Mucosa of gallbladder (tissue), 1 donor: ENCODE results near the gene KRT86. TPM values are rescaled to one million over a fixed set of nuclear protein-coding genes. Genes with fewer than 3 reads are reported as not detected.
"Not testable (repeated sequence)": the region's sequence is repeated elsewhere in the genome, so short reads cannot be mapped to it uniquely, and the experiment has no call there.

Source experiments
- DNase-seq: peaks from one replicate; pipeline ENCODE4 v3.0.0-alpha.2; 2020; ENCODE audit warnings: low spot score
- total RNA-seq: library from RNA; stranded (reverse); gene quantifications from one replicate; pipeline ENCODE4 v1.2.1, GENCODE V29; 2021
- donor health status: DM: no; HTN: no; CAD: no.

Gene KRT86
- total RNA-seq, 1 donor from 2014 or later, result 1.1 TPM

DNA sequence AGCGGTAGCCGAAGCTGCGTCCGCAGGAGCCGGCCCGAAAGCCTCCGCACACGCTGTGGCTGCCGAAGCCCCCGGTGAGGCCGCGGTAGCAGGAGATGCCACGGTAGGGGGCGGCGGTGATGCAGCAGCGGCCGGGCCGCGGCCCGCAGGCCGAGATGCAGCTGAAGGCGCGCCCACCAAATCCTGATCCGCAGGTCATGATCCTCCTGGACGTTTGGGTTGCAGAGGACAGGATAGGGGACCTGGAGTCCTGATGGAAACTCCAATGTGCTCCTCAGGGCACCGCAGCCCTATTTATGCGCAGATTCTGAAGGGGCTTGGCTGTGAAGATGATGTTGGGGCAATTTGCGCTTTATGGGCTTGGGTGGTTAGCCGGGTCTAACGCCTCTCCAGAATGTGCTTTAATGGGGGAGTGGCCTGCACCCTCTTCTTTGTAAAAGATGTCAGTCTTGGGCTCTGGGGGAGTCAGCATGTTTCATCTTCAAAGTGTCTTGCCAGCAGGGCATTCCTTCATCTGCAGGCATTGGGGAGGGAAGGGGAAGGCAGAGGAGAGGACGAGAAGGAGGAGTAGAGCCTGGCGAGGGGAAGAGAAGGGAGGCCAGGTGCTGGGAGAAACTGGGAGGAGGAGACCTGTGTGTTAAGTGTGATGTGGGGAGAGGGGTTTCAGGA is 17.0 kb downstream of the KRT86 start, which contains the start of gene KRT81:
Gene KRT81 (minus strand): TSS at position 268 of the 669 bp plus-strand sequence. CDS start 69 bp downstream, at position 199.
- DNase-seq, result no peak

DNA sequence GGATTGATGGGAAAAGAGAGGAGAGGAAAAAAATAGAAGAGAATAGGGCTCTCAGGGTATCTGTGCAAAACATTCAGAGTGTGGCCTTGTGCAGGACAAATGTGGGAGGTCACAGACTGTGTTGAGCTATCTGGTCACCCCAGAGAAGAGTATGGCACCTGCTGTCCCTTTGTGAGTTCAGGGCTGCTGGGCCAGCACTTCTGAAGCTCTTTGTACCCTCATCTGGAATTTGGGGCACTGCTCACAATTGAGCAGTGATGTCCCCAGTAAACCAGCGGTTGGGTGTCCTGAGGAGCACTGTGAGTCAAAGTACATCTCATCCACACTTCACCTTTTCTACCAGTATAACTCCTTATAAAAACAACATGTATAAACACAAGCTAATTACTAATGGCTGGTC is 19.5 kb downstream of the KRT86 start:
- no peak for DNase-seq

DNA sequence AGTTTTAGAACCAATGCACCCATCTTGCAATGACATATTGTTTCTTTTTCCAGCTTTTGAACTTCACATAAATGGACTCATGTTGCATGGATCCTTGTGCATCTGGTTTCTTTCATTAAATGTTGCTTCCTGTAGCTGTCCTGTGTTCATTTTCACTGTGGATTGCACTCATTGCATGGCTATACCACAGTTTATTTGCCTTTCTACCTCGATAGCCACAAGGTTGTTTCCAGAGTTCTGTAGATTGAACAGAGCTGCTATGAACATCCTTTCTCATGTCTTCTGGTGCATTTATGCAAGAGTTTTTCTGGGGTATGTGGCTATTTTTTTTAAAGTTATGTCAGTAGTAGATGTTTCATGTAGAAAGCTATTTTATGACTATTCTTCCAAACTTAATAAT is 20.4 kb downstream of the KRT86 start:
- no peak for DNase-seq

DNA sequence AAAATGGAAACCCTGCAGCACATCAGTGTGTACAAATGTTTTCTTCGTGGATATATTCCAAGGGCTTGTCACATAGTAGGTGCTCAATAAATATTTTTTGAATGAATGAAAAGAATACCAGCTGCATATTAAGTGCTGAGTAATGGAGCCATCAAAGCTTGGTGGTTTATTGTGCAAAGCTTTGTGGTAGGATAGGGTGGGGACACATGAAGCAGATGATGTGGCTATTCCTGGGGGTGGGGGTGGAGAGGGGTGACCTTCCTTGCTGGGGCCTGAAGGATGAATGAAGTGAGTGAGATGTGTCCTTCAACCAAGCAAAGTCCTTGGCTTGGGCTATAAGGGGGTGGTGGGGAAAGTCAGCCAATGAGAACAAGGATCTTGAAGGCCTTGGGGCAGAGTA is 21.2 kb downstream of the KRT86 start:
- DNase-seq, result no peak

DNA sequence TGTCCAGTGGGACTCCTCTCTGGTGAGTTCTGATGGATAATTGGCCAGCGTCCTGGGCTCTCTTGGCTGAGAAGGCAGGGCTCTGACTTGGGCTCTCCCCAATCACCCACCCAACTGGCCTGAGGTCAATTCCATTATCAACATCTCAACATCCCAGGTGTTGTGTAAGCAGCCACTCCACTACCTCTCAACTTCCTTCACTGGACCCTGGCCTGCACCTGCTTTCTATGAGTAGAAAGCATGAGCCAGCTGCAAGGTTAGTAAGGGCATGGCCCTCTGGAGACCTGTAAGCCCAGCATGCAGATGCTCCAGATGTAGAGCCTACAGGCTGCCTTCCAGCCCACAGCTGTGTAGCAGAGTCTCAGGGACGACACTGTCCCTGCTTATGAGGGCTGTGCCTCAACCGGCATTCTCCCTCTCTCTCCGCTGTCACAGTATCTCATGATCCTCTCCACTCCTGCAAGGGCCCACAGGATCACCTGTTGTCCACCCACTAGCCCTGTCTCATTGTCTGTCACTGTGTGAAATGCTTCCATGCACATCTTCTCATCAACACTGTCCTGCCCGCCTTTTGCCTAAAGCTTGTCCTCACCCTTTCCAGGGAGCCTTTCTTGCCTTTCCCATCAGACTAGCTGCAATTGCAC is 22.2 kb downstream of the KRT86 start:
- DNase-seq, result no peak

DNA sequence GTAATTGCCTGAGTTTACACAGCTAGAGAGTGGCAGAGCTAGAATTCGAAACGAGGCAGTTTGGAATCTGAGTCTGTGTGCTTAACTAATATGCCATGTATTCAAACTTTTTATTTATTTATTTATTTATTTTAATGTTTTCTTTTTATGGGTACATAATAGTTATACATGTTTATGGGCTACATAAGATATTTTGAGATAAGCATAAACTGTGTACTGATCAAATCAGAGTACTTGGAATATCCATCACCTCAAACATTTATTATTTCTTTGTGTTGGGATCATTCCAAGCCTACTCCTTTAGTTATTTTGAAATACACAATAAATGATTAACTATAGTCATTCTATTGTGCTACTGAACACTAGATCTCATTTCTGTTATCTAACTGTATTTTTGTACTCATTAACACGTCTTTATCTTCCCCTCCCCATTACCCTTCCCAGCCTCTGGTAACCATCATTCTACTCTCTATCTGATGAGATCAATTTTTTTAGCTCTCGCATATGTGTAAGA is 24.3 kb downstream of the KRT86 start:
- no peak for DNase-seq

DNA sequence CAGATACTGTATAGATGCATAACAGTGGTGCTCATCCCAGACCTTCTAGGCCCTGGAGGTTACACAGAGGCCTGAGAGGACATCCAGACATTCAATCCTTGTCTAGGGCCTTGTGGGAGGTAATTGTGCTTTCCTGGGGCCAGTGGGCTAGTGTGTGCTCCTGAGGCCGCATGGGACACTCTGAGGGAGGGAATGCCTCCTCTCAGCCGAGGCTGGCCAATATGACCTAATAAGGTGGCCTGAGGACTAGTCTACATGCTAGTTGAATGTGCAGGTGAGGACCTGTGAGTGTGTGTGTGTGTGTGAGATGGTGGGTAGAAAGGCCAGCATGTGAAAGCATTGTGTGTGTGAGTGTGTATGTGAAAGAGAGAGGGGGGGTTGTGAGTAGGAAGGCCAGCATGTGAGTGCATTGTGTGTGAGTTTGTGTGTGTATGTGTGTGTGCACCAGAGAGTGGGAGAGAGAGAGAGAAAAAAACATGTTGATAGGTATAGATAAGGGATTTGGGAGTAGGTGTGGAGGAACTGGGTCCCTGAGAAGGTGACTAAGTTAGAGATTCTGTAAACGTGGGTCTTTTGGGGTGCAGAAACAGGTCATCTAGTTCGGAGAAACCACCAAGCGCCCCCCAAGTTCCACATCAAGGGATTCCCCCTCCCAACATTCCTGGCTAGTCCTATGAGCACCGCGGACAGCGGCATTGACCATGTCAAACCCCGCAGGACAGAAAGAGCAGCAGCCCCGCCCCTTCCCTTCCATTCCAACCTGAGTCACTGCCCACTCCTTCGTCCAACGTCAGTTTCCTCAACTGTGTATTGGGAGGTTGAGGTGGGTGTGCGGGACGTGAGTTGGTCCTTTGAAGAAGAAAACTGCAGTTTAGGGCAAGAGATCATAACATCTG is 26.6 kb downstream of the KRT86 start:
- no peak for DNase-seq

DNA sequence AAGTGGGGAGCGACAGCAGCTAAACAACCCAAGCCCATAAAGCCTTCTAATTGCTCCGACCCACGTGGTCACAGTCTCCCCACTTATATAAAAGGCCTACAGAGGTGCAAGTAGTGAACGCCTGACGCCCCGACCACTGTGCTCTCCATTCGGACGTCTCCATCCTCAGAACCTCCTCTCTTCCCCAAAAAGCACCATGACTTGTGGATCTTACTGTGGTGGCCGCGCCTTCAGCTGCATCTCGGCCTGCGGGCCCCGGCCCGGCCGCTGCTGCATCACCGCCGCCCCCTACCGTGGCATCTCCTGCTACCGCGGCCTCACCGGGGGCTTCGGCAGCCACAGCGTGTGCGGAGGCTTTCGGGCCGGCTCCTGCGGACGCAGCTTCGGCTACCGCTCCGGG is 27.3 kb downstream of the KRT86 start:
- not testable (repeated sequence) for DNase-seq

DNA sequence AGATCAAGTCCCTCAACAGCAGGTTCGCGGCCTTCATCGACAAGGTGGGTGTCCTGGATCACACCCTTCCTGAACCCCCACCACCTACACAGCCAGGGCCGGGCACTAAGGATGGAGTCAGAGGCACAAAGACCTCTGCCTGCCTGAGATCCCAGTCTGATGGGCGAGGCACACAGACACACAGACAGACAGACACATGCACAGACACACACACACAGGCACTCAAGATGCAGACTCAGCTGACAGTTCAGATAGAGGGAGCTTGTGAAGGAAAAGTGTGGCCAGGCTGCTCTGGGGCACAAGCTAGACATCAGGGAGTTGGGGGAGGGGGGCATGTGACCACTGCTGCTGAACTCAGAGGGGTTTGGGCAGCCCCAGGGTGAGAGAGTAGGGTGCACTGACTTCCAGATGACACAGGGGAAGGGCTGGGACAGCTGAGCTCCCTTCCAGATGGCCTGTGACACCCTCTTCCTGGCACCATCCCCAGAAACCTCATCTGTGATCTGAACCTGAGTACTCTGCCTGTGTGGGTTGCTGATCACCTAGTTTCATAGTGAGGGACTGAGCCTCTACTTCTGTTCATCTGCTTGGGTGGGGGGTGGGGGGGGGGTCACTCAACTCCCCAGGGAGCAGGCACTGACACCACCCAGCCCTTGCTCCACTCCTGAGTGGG is 27.9 kb downstream of the KRT86 start:
- DNase-seq, result not testable (repeated sequence)

DNA sequence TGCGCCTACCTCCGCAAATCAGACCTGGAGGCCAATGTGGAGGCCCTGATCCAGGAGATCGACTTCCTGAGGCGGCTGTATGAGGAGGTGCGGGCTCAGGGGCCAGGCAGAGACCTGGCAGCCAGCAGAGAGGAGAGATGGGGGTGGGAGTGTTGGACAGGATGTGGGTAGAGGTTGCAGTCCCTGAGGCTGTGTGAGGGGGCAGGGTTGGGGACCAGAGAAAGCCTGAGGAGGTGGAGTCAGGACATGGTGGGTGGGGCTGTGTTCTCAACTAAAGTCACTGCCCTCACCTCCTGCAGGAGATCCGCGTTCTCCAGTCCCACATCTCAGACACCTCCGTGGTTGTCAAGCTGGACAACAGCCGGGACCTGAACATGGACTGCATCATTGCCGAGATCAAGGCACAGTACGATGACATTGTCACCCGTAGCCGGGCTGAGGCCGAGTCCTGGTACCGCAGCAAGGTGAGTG is 30.5 kb downstream of the KRT86 start:
- DNase-seq, result not testable (repeated sequence)

DNA sequence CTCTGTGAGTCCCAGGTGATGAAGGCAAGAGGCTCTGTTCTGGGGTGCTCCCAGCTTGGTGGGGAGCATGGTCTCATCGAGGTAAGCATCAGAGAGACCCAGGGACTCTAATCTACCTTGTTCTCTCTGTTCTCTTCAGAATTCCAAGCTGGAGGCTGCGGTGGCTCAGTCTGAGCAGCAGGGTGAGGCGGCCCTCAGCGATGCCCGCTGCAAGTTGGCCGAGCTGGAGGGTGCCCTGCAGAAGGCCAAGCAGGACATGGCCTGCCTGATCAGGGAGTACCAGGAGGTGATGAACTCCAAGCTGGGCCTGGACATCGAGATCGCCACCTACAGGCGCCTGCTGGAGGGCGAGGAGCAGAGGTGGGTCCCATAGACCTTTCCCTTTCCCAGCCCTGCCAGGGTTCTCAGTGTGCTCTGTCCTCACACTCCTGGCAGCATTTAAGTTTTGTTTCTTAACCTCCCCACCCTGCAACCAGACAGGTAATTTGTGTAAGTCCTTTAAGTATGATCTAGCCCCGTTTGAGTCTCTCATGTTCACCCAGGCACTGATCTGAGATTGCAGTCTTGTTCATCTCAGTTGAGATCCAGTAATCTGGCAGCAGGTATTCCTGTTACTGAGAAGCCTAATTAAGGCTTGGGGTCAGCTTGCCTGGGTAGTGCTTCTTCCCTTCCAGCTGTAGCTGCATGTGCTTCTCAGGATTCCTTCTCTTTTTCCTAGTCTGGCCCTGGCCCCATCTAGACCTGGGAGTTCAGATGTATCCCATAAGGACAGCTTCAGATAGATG is 31.7 kb downstream of the KRT86 start:
- DNase-seq, result no peak

DNA sequence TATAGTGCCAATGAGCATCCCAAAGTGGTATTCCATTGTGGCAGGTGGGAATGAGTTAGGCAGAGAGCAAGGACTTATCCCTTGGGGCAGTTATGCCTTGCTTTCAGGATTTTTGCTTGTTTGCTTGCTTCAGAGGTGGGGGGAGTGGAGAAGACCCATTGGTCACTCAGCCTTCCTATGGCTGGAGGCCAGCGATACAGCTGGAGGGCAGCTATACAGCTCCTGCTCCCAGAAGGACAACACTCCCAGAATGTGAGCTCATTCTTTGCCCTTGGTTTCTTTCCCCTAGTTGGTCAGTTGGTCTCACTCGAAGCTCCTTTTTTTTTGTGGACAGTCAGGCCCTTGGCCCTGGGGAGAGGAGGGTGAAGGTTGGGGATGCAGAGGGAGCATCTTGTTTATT is 32.3 kb downstream of the KRT86 start:
- no peak for DNase-seq

DNA sequence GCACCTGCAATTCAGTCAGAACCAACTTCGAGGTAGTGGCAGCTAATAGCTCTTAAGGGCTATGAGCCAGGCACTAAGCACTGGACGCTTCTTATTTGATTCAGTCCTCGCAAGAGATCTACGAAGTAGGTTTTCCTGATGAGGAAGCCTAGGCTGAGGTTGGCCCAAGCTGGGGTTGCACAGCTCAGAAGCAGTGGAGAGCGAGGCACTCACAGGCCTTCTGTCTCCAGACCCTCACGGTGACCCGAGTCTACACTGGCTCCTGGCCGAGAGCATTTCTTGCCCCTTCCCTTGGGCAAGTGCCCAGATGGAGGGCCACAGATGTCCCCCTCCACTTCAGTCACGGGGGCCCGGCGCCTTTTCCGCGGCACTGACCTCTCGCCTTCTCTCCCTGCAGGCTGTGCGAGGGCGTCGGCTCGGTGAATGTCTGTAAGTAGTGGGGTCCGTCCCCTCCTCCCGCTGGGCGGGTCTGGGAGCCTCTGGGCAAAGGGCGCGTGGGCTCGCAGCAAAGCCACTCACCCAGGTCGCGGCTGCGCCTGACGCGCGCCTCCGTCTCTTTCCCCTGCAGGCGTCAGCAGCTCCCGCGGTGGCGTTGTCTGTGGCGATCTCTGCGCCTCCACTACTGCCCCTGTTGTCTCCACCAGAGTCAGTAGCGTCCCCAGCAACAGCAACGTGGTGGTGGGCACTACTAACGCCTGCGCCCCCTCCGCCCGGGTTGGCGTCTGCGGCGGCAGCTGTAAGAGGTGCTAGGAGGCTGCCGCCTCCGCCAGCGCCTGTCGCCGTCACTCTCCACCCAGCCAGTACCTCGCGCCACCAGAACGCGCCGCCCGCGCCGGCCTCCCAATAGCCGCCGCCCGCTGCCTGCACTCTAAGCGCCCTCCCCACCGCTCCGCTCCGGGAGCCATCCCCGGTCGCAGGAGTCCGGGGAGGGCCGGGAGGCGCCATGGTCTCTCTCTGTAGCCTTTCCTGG is 33.7 kb downstream of the KRT86 start:
- DNase-seq, result peak; percentile 46

DNA sequence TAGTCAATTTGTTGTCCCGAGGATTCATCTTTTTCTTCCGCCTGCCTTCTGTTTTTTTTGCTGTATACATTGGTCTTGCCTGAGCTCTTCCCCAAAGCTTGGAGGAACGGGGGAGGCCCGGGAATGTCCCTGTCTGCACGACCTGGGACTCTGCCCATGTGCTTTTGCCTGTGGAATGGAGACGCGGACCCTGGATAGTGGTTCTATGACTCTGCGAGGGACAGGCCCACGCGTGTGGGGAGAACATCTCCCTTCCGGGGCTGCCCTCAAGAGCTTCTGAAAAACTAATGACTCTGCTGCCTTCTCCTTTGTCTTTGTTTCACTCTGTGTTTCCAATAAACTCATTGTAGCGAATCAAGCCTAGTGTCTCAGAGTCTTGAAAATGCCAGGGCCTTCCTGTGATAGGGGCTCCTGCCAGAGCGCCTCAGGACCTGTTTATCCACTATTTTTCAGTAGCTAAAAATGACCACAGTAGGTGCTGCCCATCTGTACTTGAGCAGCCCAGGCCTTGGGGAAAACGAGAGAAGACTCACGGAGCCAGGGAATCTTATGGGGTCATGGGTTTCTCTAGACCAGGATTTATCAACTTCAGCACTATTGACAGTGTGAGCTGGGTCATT is 34.5 kb downstream of the KRT86 start:
- no peak for DNase-seq

DNA sequence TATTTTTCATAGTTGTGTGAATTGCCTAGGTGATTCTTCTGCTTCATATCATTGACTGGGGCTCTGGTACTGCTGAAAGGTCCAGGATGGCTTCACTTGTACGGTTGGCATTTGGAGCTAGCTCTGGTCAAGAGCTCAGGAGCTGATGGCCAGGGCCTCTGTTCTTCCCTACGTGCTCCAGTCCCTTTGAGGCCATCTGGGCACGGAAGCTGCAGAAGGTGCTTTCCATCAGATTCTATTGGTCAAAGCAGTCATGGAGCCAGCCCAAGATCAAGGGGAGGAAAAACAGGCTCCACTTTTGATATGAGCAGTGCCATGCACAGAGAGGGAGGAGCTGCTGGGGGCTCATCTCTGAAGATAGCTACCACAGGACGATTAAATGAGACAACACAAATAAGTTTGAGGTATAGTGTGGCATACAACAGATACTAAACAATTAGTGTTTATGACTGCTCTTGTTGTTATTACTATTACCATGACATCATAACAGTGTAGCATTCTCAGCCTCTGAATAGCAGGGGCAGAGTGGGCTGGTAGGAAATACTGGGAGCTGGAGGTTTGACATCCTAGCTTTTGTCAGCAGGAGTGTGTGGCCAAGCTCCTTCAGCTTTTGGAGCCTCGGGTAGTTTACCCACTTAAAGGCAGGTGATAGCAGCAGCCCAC is 36.3 kb downstream of the KRT86 start:
- DNase-seq, result no peak

DNA sequence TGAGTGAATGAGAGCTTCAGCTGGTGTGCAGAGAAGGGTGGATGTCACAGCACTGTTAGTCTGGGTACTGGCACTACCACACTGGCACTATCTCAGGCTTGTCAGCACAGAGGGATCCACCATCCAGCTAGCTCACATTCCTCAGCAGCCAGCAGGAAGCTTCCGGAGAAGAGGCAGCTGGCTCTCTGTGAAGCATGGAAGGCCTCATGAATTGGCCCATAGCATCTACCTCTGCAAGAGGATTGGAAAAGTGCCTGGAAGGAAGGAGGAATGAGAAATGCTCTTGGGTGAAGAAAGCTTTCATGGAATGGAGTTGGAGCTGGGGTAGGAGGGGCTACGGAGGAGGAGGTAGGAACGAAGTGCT is 36.8 kb downstream of the KRT86 start:
- DNase-seq, result peak; percentile 27

DNA sequence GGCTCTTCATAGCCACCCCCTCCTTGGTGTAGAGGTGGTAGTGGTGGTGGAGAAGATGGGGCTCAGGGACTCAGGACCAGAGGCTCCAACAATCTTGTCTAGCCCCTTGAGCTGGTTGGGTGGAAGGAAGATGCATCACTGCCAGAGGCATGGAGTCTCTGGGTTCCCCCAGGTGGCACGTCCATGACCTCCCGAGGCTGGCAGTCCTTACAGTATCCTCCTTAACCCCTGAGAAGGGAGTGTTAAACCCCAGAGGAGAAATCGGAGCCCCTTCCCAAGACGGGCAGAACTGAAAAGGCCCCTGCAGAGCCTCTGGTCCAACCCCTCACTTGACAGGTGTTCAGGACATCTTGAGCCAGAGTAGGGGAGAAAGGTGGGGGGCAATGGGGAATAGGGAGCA is 37.6 kb downstream of the KRT86 start:
- no peak for DNase-seq

DNA sequence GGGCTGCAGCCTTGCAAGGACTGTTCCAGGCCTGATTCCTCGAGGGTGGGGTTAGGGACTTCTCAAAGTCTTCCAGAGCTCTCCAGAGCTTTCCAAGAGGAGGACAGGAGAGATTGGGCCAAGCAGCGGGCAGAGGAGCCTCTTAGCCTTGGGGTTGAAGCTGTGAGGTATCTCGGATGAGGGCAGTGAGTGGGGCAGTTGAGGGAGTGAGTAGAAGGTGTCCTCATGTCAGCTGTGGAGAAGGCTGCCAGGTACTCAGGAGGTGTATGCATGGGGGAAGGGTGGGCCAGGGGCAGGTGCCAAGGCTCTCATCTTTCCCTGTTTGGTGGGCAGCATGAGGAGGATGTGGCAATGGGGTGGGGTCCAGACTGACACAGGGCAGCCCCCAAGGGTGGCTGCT is 39.0 kb downstream of the KRT86 start:
- DNase-seq, result no peak

DNA sequence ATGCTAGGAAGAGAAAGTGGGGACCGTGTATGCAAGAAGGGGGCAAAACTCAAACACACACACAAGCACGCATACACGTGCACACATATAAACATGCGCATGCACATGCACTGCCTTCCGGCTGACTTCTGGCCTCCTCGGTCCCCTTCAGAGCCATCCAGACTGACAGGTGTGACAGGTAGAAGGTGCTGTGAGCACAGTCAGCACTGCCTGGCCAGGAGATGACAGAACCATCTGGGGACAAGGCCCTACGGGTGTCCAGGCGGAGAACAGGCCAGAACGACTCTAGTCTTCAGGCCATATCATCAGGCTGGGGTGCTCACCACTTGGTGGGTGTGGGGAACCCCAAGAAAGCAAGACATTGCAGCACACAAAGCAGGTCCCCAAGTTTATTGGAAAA is 39.5 kb downstream of the KRT86 start:
- DNase-seq, result no peak
